ENCODE measurements around the gene NR2C2.
"Not testable (repeated sequence)": the region's sequence is repeated elsewhere in the genome, so short reads cannot be mapped to it uniquely, and the experiment has no call there.

Gene NR2C2

DNA sequence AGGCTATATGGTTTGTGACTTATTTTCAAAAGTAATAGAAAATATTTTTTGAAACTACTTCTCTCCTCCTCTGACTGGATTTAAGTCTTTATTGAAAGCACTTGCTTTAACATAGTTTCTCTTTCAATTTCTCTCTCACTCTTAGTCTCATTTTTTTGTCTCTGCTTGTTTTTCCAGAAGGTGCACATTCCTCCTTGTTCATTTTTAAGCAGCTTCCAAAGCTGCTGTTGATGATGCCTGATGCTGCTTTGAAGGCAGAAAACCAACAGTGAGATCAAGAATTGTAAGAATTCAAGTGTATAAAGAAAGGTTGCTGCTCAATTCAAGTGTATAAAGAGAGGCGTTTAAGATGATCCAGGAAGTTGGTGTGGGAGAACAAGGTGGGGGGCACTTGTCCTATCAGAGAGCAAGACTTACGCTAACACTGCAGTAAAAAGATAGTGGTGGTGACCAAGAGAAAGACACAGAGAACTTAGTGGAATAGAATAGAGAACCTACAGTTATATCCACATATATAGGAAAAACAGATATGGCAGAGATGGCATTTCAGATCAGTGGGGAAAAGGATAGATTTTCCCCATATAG, 12.1 kb downstream of the NR2C2 start:
- DNase-seq (ENCODE audit: low read depth in 2 of 2) = no peak

GRCh38 chr3:14962762-14963161, 15.4 kb downstream of the NR2C2 start:
- no peak for DNase-seq (ENCODE audit: low read depth in 2 of 2)

DNA sequence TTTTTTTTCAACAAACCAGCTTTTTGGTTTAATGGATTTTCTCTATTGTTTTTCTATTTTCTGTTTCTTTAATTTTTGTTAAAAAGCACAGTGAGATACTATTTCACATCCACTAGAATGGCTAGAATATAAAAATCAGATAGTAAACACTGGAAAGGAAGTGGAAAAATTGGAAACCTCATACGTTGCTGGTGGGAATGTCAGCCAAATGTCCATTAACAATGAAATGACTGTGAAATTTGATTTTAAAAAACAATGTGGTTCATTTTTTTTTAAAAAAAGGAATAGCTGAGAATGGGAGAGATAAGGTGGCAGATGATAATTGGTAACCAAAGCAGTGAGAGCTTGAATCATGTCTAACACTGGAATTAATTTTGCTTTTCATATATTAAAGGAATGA, 19.9 kb downstream of the NR2C2 start:
- DNase-seq (ENCODE audit: low read depth in 2 of 2) = no peak

DNA sequence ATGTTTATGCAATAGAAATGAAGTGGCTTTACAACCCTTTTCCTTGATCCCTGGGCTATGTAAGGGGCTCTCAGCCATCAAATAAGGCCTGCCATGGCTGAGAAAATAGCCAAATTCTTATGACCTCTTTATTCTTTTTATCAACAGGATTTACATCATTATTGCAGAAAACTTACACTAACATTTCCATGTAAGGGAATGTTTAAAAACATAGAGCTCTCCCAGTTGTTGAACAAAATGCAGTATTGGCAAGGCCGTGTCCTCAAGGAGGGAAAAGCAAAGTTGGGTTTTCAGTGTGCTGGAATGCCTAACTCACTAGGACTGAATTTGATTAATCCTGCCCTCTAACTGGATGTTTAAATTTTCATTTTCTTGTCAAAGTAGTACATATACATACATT, 22.3 kb downstream of the NR2C2 start:
- DNase-seq (ENCODE audit: low read depth in 2 of 2) = no peak

DNA sequence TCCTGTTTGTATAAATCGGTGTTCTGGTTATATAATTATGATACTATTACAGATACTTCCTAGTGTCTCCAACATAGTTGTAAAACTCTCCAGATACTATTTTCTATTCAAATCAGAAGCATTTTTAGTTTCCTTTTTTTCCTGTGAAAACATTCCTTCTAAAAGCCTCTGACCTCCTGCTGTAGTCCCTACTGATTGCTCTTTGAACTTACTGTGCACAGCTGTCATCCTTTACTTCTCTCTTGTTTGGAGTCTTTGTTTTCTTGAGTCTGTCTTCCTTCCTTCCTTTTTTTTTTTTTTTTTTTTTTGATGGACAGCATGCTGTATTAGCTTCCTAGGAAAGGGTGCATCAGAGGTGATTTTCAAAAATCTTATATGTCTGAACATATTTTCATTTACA, 28.9 kb downstream of the NR2C2 start:
- no peak for DNase-seq (ENCODE audit: low read depth in 2 of 2)

GRCh38 chr3:14980689-14981088, 33.3 kb downstream of the NR2C2 start:
- DNase-seq (ENCODE audit: low read depth in 2 of 2) = no peak

DNA sequence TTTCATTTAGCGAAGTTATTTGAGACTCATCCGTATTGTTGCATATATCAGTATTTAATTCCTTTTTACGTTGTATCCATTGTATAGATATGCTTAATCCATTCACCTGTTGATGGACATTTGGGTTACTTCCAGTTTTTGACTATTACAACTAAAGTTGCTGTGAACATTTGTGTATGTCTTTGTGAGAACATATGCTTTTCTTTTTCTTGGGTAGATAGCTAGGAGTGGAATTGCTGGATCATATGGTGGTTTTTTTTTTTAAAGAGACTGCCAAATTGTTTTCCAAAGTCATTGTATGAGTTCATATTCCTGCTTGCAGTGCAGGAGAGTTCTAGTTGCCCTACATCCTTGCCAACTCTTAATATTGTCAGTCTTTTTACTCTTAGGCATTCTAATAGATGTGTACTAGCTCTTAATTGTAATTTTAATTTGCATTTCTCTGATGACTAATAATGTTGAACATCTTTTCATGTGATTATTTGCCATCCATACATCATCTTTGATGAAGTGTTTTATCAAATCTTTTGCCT, 37.3 kb downstream of the NR2C2 start:
- no peak for DNase-seq (ENCODE audit: low read depth in 2 of 2)

DNA sequence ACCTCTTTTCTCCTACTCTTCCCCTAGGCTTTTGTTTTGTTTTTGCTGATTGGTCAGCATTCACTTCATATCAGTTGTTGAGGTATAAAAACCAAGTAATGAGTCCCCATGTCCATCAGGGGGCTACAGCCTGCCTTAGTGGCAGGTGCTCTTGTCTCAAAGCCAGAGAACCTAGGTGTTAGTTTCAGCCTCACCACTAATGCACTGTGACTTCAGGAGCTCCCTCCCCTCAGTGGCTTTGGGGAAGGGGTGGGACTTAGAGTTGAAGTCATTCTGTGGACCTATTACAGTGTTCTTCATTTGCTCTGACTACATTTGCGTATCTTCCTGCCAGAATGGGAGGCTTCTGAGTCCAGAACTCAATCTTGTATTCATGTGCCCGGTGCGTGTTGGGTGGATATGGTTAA, 41.6 kb downstream of the NR2C2 start:
- DNase-seq (ENCODE audit: low read depth in 2 of 2) = peak; percentile 16

DNA sequence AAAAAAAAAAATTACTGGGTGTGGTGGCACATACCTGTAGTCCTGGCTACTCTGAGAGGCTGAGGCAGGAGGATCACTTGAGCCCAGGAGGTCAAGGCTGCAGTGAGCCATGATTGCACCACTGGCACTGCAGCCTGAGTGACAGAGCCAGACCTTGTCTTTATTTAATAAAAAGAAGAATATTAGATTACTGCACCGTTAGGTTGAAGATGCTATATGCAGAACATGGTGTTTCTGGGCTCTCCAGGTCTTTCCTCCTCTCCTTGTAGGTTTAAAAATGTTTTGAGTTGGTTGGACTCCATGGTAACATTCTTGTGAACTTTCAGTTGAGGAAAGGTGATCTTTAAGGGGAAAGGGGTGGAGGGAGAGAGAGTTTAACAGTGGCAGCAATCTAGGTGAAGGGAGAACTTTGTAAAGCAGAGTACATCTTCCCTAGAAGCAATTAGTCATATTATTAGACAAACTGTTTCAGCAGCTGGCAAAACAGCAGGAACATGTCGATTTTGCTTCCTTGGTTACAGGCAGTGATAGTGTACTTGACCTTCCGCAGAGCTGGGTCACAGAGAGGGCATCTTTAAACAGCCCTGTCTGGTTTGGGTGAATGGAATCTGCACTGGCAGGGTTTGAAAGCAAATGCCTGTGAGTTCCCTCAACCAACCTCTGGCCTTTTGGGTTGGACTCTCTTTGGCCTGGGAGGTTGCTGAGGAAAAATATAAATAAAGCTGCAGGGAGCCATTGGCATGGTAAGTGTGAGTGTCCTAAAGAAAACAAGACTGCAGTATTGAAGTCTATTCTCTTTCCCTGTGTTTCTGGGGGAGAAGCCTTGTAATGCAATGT, 42.8 kb downstream of the NR2C2 start:
- no peak for DNase-seq (ENCODE audit: low read depth in 2 of 2)

DNA sequence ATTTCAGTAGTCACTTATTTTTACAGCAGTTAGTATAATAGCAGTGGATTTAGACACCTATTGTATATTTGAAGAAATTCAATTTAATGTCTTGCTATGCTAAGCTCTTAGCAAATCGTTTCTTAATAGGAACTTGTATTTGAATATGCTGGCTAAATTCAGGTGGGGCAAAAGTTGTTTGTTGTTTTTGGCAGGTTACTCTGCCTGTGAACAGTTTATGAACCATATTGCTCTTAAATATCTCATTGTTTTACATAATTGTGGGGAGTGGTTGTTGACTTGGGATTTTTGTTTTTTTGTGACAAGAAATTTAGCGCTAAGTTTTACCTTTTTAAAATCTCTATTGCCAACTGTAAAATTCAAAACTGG, 43.4 kb downstream of the NR2C2 start:
- DNase-seq (ENCODE audit: low read depth in 2 of 2) = no peak

DNA sequence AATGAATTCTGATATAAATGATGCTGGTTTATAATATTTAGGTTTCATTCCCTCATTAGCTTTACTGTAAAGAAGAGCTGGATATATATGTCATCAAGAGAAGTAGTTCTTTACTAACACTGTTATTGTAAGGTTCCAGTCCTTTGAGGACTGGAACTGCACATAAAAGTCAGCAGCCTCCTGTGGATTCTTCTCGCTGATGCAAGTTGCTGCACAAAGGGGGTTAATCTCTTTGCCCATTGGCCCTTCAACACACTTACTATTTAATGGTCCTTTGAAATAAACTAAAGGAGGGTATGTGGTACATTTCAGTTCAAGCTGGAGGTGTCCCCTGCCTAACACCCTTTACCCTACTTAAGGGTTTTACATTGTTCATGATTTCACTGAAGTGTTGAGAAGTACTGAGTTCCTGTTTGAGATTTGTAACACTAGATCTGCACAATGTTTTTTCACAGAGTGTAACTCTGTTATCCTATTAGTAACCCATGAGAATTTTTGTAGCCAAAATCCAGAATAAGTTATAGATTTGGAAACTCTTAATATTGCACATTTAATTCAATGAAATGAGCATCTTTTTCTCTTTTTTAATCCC, 43.9 kb downstream of the NR2C2 start:
- no peak for DNase-seq (ENCODE audit: low read depth in 2 of 2)

DNA sequence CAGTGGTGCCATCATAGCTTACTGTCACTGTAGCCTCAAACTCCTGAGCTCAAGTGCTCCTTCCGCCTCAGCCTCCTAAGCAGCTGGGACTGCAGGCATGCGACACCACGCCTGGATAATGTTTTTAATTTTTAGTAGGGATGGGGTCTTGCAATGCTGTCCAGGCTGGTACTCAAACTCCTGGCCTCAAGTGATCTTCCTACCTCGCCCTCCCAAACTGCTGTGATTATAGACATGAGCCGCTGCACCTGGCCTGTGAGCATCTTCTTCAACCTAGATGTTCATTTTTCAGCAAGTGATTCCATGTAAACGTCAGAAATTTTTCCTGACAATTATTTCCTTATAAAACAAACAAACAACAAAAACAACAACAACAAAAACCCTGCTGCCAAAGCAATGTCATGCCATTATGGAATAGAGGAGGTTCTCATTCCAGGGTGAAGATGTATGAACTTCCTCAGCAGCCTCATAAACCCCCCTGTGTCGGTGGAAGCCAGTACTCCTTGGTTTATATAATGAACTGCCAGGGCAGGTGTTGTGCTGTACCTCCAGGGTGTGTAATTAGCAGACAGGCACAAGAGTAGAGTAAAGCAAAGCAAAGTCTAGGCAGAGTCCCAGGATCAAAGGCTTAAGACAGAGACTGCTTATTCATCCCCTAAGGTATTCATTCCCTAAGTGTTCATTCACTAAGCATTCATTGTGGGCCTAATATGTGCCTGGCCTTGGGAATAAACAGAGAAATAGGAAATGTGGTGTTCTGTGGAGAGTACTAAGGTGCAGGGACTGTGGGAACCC, 44.6 kb downstream of the NR2C2 start:
- DNase-seq (ENCODE audit: low read depth in 2 of 2) = no peak

- DNase-seq (ENCODE audit: low read depth in 2 of 2) = no peak
Measured at GRCh38 chr3:14997941-14998340, 50.6 kb downstream of the NR2C2 start.

GRCh38 chr3:14999182-14999581, 51.8 kb downstream of the NR2C2 start:
- DNase-seq (ENCODE audit: low read depth in 2 of 2) = not testable (repeated sequence)

GRCh38 chr3:15007681-15008141, 60.3 kb downstream of the NR2C2 start:
- no peak for DNase-seq (ENCODE audit: low read depth in 2 of 2)

DNA sequence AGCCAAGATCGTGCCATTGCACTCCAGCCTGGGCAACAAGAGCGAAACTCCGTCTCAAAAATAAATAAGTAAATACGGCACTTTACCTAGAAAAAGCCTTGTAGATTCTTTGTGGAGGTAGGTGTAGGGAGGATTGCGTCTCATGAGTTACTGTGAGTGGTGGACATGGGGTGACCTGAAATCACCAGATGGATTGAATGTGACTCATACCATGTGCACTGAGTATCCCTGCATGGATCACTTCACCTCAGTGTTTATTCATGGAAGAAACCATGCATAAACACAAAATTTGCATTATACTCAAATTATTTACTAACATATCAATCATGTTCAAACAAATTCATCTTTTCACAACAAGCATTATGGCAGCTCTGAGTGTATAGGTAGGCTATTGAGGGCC, 61.8 kb downstream of the NR2C2 start:
- DNase-seq (ENCODE audit: low read depth in 2 of 2) = no peak

GRCh38 chr3:15010664-15011063, 63.3 kb downstream of the NR2C2 start:
- DNase-seq (ENCODE audit: low read depth in 2 of 2) = no peak

DNA sequence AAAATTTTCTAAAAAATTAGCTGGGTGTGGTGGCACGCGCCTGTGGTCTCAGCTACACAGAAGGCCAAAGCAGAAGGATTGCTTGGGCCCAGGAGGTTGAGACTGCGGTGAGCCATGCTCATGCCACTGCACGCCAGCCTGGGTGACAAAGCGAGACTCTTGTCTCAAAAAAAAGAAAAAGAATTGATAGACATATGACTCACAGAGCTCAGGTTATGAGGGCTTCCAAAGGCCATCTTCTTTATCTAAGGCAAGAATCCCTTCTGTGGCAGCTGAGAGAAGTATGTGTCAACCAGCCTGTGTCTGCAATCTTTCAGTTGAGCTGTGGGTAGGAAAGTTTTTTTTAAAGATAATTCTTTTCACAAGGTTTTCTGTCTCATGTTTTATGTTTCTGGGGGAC, 63.8 kb downstream of the NR2C2 start:
- DNase-seq (ENCODE audit: low read depth in 2 of 2) = peak in 1 of 2 donors; percentile 2

DNA sequence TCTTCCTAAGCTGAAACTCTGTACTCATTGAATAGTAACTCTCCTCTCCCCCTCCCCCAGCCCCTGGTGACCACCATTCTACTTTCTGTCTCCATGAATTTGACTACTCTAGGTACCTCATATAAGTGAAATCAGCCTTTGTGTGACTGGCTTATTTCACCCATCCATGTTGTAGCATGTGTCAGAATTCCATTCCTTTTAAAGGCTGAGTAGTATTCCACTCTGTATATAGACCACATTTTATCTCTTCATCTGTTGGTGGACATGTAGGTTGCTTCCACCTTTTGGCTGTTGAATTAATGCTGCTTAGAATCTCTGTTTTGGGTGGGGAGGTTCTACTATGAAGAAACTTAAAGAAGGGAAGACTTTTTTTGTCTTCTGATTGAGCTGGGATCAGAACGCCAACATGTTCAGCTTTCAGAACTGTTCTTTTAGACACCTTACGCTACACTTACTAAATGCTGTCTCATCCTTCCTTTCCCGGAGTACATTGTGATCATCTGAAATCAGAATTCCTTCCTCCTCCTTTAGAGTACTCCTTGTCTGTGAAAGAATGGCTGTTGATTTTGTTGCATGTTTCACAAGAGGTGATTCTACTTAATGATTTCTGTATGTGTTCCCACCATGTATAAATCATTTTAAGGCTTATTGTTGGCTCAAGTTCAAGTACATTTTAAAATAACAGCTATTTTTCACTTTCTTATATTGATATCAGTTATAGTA, 67.4 kb downstream of the NR2C2 start:
- DNase-seq (ENCODE audit: low read depth in 2 of 2) = no peak

- no peak for DNase-seq (ENCODE audit: low read depth in 2 of 2)
Measured at GRCh38 chr3:15015456-15015855, 68.1 kb downstream of the NR2C2 start.

DNA sequence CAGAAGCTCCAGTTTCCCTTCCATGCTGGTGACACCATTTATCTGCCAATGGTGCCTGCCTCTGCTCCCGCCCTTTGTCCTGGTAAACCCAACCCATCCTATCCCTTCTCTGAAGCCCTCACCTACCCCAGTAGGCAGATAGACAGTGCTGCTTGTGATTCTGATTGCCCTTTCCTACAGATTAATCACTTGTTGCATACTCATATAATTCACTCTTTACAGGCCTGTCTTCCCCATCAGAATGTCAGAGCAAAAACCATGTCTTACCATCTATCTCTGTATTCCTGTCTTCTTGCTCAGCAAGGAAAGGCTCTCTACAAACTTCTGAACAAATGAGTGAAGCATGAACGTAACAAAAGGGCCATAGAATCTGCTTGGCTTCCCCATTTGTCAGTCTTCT, 69.8 kb downstream of the NR2C2 start:
- no peak for DNase-seq (ENCODE audit: low read depth in 2 of 2)

Data from stimulated activated CD4-positive, alpha-beta T cell treated with anti-CD3 and anti-CD28 coated beads, Interleukin-4, amount 100 ng/mL, for 48 hours (primary cell).